ENCODE measurements around the gene SHC1.

Gene SHC1

DNA sequence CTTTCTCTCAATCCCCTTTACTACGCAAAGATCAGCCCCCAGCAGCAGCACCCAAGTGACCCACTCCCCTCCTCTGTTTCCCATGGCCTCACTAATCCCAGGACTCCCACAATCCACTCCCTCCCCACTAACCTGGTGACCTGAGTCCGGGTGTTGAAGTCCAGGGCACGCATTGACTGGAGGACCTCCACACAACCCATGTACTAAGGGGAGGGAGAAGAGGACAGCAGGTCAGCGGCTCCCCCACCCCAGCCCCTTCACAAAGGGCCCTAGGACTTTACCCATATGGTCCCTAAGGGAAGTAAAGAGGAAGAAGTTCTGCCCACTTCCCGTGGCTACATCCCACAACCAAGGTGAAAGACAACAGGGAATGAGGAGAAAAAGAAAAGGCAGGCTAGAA lies 1.3 kb downstream of the SHC1 start:
- ChIA-PET CTCF (no interaction called here), POLR2A (interaction anchor here (0.9 to 6.6 kb wide), 3 partner anchors 13 to 25 kb away, joined by 4 to 58 read pairs (median 5); partner anchors contain the start of genes FLAD1 and PBXIP1)
- no peak for DNase-seq (ENCODE audit: extremely low spot score)
- no peak for TF ChIP-seq L3MBTL2 (conservative IDR thresholded peaks at IDR 0.05)
- TF ChIP-seq CTBP1 (IDR thresholded peaks at IDR 0.05; ENCODE audit: borderline replicate concordance), result no peak
- no peak for TF ChIP-seq FOXA1 (IDR thresholded peaks at IDR 0.05)
- TF ChIP-seq SUZ12 (IDR thresholded peaks at IDR 0.05), result no peak
- no peak for TF ChIP-seq FOXM1 (IDR thresholded peaks at IDR 0.05; ENCODE audit: borderline replicate concordance)
- TF ChIP-seq TARDBP (IDR thresholded peaks at IDR 0.05), result no peak
- TF ChIP-seq SP1 (IDR thresholded peaks at IDR 0.05), result no peak
- TF ChIP-seq ARNT (IDR thresholded peaks at IDR 0.05), result no peak
- TF ChIP-seq ELF4 (IDR thresholded peaks at IDR 0.05), result no peak
- TF ChIP-seq HDGF (IDR thresholded peaks at IDR 0.05; ENCODE audit: borderline replicate concordance), result no peak
- TF ChIP-seq NFRKB (IDR thresholded peaks at IDR 0.05), result no peak
- TF ChIP-seq BHLHE40 (IDR thresholded peaks at IDR 0.05; ENCODE audit: borderline replicate concordance), result no peak
- no peak for TF ChIP-seq FOXK2 (IDR thresholded peaks at IDR 0.05)

DNA sequence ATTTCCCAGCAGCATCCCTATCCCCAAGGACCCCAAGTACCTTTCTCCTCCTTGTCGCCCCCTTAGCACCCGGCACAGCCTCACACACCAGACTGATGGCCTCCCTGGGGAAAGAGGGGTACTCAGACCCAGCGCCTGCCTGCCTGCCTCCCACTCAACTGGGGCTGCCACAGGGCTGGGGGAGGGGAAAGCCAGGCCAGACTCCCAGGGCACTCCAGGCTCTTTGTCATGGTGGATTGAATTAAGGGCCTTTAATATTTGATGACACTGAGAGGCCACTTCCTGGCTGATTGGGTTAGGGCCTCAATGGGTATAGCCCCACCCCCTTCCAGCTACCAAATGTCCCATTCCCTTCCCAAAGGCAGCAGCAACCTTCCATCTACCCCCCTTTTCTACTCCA lies 1.8 kb downstream of the SHC1 start:
- CTCF ChIA-PET, result interaction anchor here (0.6 kb wide), 1 partner anchor 275 kb away, joined by 3 read pairs; no protein-coding TSS in a partner anchor
- DNase-seq (ENCODE audit: extremely low spot score), result no peak
- no peak for TF ChIP-seq FOXA1 (IDR thresholded peaks at IDR 0.05)
- TF ChIP-seq L3MBTL2 (conservative IDR thresholded peaks at IDR 0.05), result no peak
- no peak for TF ChIP-seq TARDBP (IDR thresholded peaks at IDR 0.05)
- no peak for TF ChIP-seq NFRKB (IDR thresholded peaks at IDR 0.05)
- no peak for TF ChIP-seq SUZ12 (IDR thresholded peaks at IDR 0.05)
- TF ChIP-seq, protein P1, sequence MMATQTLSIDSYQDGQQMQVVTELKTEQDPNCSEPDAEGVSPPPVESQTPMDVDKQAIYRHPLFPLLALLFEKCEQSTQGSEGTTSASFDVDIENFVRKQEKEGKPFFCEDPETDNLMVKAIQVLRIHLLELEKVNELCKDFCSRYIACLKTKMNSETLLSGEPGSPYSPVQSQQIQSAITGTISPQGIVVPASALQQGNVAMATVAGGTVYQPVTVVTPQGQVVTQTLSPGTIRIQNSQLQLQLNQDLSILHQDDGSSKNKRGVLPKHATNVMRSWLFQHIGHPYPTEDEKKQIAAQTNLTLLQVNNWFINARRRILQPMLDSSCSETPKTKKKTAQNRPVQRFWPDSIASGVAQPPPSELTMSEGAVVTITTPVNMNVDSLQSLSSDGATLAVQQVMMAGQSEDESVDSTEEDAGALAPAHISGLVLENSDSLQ (IDR thresholded peaks at IDR 0.05), result no peak
- no peak for TF ChIP-seq HDGF (IDR thresholded peaks at IDR 0.05; ENCODE audit: borderline replicate concordance)
- TF ChIP-seq LEF1 (IDR thresholded peaks at IDR 0.05; ENCODE audit: borderline replicate concordance), result no peak
- TF ChIP-seq ZNF384 (IDR thresholded peaks at IDR 0.05), result no peak
- no peak for TF ChIP-seq FOXM1 (IDR thresholded peaks at IDR 0.05; ENCODE audit: borderline replicate concordance)
- POLR2A ChIA-PET, result interaction anchor here (1.0 to 6.6 kb wide), 2 partner anchors 15 to 26 kb away, joined by 4 to 58 read pairs; partner anchors contain the start of gene FLAD1

DNA sequence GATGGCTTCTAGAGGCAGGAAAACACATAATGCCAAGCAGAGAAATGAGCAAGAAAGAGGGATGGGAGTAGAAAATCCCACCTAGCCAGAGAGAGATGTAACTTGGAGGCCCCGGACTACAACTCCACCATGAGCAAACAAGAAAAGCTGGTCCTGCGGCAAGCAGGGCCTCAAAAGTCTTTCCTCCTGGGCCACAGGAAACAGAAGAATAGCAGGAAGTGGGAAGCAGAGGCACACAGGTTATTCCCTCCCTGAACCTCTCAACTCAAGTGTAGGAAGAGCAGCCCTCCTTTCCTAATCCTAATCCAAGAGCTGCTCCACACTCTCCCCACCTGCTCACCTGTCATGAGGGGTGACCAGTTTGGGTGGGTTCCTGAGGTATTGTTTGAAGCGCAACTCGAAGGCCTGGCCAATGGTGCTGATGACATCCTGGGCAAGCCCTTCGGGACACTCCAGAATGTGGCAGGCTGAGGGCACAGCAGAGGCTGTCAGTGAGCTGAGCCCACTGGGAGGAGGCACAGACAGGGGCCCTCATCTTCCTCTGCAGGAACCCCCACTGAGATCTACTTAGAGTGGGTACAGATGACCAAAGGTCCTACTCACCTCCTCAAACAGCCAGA lies 3.1 kb downstream of the SHC1 start:
- DNase-seq (ENCODE audit: extremely low spot score), result no peak
- TF ChIP-seq ELF4 (IDR thresholded peaks at IDR 0.05) (no peak), ZNF384 (IDR thresholded peaks at IDR 0.05) (no peak), FOXK2 (IDR thresholded peaks at IDR 0.05) (no peak), TARDBP (IDR thresholded peaks at IDR 0.05) (no peak), CTBP1 (IDR thresholded peaks at IDR 0.05; ENCODE audit: borderline replicate concordance) (no peak), FOXA1 (IDR thresholded peaks at IDR 0.05) (no peak), SUZ12 (IDR thresholded peaks at IDR 0.05) (no peak), ARNT (IDR thresholded peaks at IDR 0.05) (no peak), HDGF (IDR thresholded peaks at IDR 0.05; ENCODE audit: borderline replicate concordance) (no peak), LEF1 (IDR thresholded peaks at IDR 0.05; ENCODE audit: borderline replicate concordance) (no peak), SP1 (IDR thresholded peaks at IDR 0.05) (no peak), L3MBTL2 (conservative IDR thresholded peaks at IDR 0.05) (no peak), BHLHE40 (IDR thresholded peaks at IDR 0.05; ENCODE audit: borderline replicate concordance) (no peak), FOXM1 (IDR thresholded peaks at IDR 0.05; ENCODE audit: borderline replicate concordance) (no peak), NFRKB (IDR thresholded peaks at IDR 0.05) (no peak)
- TF ChIP-seq, protein P1 (IDR thresholded peaks at IDR 0.05), result no peak
- CTCF ChIA-PET, result interaction anchor here (1.1 kb wide), 1 partner anchor 32 kb away, joined by 4 read pairs; no protein-coding TSS in a partner anchor
- POLR2A ChIA-PET, result no interaction called here

DNA sequence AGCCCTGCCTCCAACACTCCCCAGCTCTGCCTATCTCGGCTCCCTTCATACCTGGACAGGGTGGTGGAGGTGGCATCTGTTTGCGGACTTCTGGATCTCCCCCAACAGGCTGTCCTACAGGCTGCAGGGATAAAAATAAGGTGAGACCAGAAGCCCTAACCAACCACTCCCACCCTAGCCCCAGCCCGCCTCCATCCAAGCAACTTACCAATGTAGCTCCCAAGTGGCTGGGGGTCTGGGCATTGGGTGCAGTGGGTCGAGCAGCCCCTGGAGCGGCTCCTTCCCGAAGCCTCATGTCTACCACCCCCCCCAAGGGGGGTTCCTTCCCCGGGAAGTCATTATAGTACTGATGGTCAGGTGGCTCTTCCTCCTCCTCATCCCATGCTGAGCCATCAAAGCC lies 4.4 kb downstream of the SHC1 start:
- POLR2A ChIA-PET, result interaction anchor here (0.6 to 1.4 kb wide), 3 partner anchors 14 to 34 kb away, joined by 3 read pairs; no protein-coding TSS in a partner anchor
- CTCF ChIA-PET, result interaction anchor here (1.1 kb wide), 1 partner anchor 33 kb away, joined by 4 read pairs; no protein-coding TSS in a partner anchor
- no peak for TF ChIP-seq L3MBTL2 (conservative IDR thresholded peaks at IDR 0.05)
- no peak for TF ChIP-seq FOXK2 (IDR thresholded peaks at IDR 0.05)
- no peak for TF ChIP-seq SP1 (IDR thresholded peaks at IDR 0.05)
- no peak for TF ChIP-seq LEF1 (IDR thresholded peaks at IDR 0.05; ENCODE audit: borderline replicate concordance)
- TF ChIP-seq TARDBP (IDR thresholded peaks at IDR 0.05), result no peak
- no peak for TF ChIP-seq ELF4 (IDR thresholded peaks at IDR 0.05)
- TF ChIP-seq NFRKB (IDR thresholded peaks at IDR 0.05), result no peak
- TF ChIP-seq FOXM1 (IDR thresholded peaks at IDR 0.05; ENCODE audit: borderline replicate concordance), result no peak
- TF ChIP-seq SUZ12 (IDR thresholded peaks at IDR 0.05), result no peak
- no peak for TF ChIP-seq ZNF384 (IDR thresholded peaks at IDR 0.05)
- TF ChIP-seq BHLHE40 (IDR thresholded peaks at IDR 0.05; ENCODE audit: borderline replicate concordance), result no peak
- TF ChIP-seq FOXA1 (IDR thresholded peaks at IDR 0.05), result no peak
- no peak for DNase-seq (ENCODE audit: extremely low spot score)

DNA sequence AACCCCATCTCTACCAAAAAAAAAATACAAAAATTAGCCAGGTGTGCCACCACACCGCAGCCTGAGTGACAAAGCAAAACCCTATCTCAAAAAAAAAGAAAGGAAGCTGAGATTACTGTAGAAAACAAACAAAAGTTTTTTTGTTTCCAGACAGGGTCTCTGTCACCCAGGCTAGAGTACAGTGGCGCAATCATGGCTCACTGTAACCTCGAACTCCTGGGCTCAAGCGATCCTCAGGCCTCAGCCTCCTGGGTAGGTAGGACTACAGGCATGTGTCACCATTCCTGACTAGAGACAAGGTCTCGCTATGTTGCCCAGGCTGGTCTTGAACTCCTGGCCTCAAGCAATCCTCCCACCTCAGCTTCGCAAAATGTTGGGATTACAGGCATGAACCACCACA lies 6.2 kb downstream of the SHC1 start:
- no peak for DNase-seq (ENCODE audit: extremely low spot score)
- TF ChIP-seq, protein P1 (IDR thresholded peaks at IDR 0.05), result no peak
- TF ChIP-seq LEF1 (IDR thresholded peaks at IDR 0.05; ENCODE audit: borderline replicate concordance), result no peak
- no peak for TF ChIP-seq FOXK2 (IDR thresholded peaks at IDR 0.05)
- TF ChIP-seq SP1 (IDR thresholded peaks at IDR 0.05), result no peak
- no peak for TF ChIP-seq NFRKB (IDR thresholded peaks at IDR 0.05)
- TF ChIP-seq ARNT (IDR thresholded peaks at IDR 0.05), result no peak
- TF ChIP-seq FOXA1 (IDR thresholded peaks at IDR 0.05), result no peak
- TF ChIP-seq L3MBTL2 (conservative IDR thresholded peaks at IDR 0.05), result no peak
- no peak for TF ChIP-seq ZNF384 (IDR thresholded peaks at IDR 0.05)
- no peak for TF ChIP-seq BHLHE40 (IDR thresholded peaks at IDR 0.05; ENCODE audit: borderline replicate concordance)
- TF ChIP-seq ELF4 (IDR thresholded peaks at IDR 0.05), result no peak
- TF ChIP-seq HDGF (IDR thresholded peaks at IDR 0.05; ENCODE audit: borderline replicate concordance), result no peak
- TF ChIP-seq FOXM1 (IDR thresholded peaks at IDR 0.05; ENCODE audit: borderline replicate concordance), result no peak
- POLR2A ChIA-PET, result interaction anchor here (0.6 to 4.8 kb wide), 7 partner anchors 8 to 39 kb away, joined by 3 to 59 read pairs (median 3); partner anchors contain the start of genes CKS1B, FLAD1, PBXIP1 and SHC1
- CTCF ChIA-PET, result interaction anchor here (0.6 kb wide), 1 partner anchor 1321 kb away, joined by 3 read pairs; no protein-coding TSS in a partner anchor

All from HEK293T (cell line).